Smooth muscle cell (in vitro differentiated cells): Measurements from ENCODE around the gene FAM53B. TPM values are rescaled to one million over a fixed set of nuclear protein-coding genes. Genes with fewer than 3 reads are reported as not detected.

Experiments used
- DNase-seq: peaks from one replicate; lab custom pipeline; 2025; ENCODE audit not compliant: unreplicated experiment; lab: John Stamatoyannopoulos, UW
- H2AFZ ChIP-seq: fragments of 200-600 bp; sonication (generic); 2 replicates; pipeline ENCODE4 v1.6.0; 2016; ENCODE audit warnings: antibody characterized with exemption, low read depth, mild to moderate bottlenecking
- H3F3A ChIP-seq: fragments of 200-600 bp; sonication (generic); 2 replicates; pipeline ENCODE4 v1.6.0; 2017; ENCODE audit warnings: antibody characterized with exemption, low read depth
- H3K27ac ChIP-seq: fragments of 200-600 bp; sonication (generic); 2 replicates; pipeline ENCODE4 v1.5.1; 2016; ENCODE audit warnings: low read depth, mild to moderate bottlenecking
- H3K27me3 ChIP-seq: fragments of 200-600 bp; sonication (generic); 2 replicates; pipeline ENCODE4 v1.6.1; 2016; ENCODE audit warnings: low read depth, mild to moderate bottlenecking
- H3K36me3 ChIP-seq: fragments of 200-600 bp; sonication (generic); 2 replicates; pipeline ENCODE4 v1.5.1; 2016; ENCODE audit warnings: low read depth
- H3K4me1 ChIP-seq: fragments of 200-600 bp; sonication (generic); 2 replicates; pipeline ENCODE4 v1.5.1; 2016; ENCODE audit warnings: low read depth
- H3K4me2 ChIP-seq: fragments of 200-600 bp; sonication (generic); 2 replicates; pipeline ENCODE4 v1.6.0; 2016; ENCODE audit warnings: mild to moderate bottlenecking
- H3K4me3 ChIP-seq: fragments of 200-600 bp; sonication (generic); 2 replicates; pipeline ENCODE4 v1.5.1; 2016; ENCODE audit warnings: mild to moderate bottlenecking
- H3K79me2 ChIP-seq: fragments of 200-600 bp; sonication (generic); 2 replicates; pipeline ENCODE4 v1.6.0; 2016; ENCODE audit warnings: low read depth, mild to moderate bottlenecking
- H3K9ac ChIP-seq: fragments of 200-600 bp; sonication (generic); 2 replicates; pipeline ENCODE4 v1.6.0; 2016; ENCODE audit warnings: low read depth
- H3K9me3 ChIP-seq: fragments of 200-600 bp; sonication (generic); replicated peaks from 2 replicates; pipeline ENCODE4 v1.5.1; 2016; ENCODE audit warnings: low read depth
- H4K20me1 ChIP-seq: fragments of 200-600 bp; sonication (generic); 2 replicates; pipeline ENCODE4 v1.6.0; 2016; ENCODE audit warnings: low read depth
- WGBS: methylation state at CpG from one replicate; pipeline ENCODE4 v1.1.7; 2016; ENCODE audit warnings: low lambda C conversion rate; 5-methylcytosine and 5-hydroxymethylcytosine counted together
- polyA plus RNA-seq: library from polyadenylated mRNA; unstranded; fragments of >200 nt; fragmentation: Nextera tagmentation; extraction: Ambion mirVana; gene quantifications from 2 replicates; pipeline ENCODE4 v1.2.1, GENCODE V29; 2016
- total RNA-seq: library from RNA; depleted of rRNA; stranded (reverse); fragments of >200 nt; gene quantifications from 2 replicates; pipeline ENCODE4 v1.2.3, GENCODE V29; 2014
- TF ChIP-seq, protein P1 (sequence below): fragments of 200-600 bp; sonication (generic); IDR thresholded peaks from 2 replicates; pipeline ENCODE4 v1.5.1; 2017; ENCODE audit warnings: borderline replicate concordance, mild to moderate bottlenecking, antibody characterized with exemption; ENCODE audit not compliant: insufficient read depth, poor library complexity, severe bottlenecking

FAM53B gene
- total and polyA plus RNA-seq, 2 experiments from 2014 or later: 5.5 to 6.2 TPM

- TF ChIP-seq, protein P1, sequence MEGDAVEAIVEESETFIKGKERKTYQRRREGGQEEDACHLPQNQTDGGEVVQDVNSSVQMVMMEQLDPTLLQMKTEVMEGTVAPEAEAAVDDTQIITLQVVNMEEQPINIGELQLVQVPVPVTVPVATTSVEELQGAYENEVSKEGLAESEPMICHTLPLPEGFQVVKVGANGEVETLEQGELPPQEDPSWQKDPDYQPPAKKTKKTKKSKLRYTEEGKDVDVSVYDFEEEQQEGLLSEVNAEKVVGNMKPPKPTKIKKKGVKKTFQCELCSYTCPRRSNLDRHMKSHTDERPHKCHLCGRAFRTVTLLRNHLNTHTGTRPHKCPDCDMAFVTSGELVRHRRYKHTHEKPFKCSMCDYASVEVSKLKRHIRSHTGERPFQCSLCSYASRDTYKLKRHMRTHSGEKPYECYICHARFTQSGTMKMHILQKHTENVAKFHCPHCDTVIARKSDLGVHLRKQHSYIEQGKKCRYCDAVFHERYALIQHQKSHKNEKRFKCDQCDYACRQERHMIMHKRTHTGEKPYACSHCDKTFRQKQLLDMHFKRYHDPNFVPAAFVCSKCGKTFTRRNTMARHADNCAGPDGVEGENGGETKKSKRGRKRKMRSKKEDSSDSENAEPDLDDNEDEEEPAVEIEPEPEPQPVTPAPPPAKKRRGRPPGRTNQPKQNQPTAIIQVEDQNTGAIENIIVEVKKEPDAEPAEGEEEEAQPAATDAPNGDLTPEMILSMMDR: no peak
- Histone ChIP-seq H3F3A (no peaks in the 10 kb centered on the region), H3K4me1 (no peaks in the 10 kb centered on the region), H3K4me3 (no peak overlapping the region), H3K4me2 (no peak overlapping the region), H3K9ac (no peak overlapping the region), H2AFZ (no peak overlapping the region), H3K27ac (no peak overlapping the region), H3K9me3 (no peaks in the 10 kb centered on the region), H4K20me1 (peaks cover 69% of the 10 kb centered on the region), H3K79me2 (no peaks in the 10 kb centered on the region), H3K27me3 (no peaks in the 10 kb centered on the region), H3K36me3 (no peaks in the 10 kb centered on the region)
- DNase-seq: no peak
- 98% methylated on average over 18 of the region's 18 CpGs for WGBS
Measured at GRCh38 chr10:124699471-124700292, 44.5 kb downstream of the FAM53B start.

DNA sequence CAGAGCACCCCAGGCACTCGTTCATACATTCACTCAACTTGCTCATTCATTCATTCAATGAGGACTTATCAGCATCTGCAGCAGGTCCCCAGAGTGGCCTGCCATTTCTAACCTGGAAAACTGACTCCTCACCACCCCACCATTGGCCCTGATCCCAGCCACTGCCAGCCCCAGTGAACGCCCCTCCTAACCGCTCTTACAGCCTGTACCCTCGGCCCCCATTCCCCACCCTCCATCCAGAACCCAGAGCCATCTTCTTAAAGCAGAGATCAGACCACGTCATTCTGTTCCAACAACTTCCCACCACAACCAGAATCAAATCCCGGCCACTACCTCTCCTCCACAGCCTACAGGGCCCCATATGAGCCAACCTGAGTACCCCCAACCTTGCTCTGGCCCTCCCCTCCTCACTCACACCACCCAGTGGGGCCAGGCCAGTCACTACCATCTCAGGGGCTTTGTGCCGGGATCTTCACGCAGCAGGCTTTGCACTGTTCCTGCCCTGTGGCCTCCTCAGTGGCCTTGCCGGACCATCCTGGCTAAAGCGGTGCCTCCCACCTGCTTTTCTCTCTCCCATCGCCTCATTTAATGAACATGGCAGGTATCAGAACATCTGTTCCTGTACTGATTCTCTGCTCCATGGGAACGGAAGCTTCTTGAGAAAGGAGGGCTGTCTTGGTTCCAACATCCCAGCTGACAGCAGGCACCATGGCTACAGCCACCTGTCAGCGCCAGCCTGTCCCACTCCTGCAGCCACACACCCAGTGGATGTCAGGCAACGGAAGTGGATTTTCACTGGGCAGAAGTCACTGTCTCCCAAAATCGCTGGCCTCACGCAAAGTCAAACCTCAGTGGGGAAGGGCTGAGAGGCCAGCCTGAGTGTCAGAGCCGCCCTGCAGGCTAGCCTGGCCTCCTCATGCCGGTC lies 45.4 kb downstream of the FAM53B start:
- H3K27ac ChIP-seq: no peak overlapping the region
- WGBS: 97% methylated on average over 18 of the region's 18 CpGs

DNA sequence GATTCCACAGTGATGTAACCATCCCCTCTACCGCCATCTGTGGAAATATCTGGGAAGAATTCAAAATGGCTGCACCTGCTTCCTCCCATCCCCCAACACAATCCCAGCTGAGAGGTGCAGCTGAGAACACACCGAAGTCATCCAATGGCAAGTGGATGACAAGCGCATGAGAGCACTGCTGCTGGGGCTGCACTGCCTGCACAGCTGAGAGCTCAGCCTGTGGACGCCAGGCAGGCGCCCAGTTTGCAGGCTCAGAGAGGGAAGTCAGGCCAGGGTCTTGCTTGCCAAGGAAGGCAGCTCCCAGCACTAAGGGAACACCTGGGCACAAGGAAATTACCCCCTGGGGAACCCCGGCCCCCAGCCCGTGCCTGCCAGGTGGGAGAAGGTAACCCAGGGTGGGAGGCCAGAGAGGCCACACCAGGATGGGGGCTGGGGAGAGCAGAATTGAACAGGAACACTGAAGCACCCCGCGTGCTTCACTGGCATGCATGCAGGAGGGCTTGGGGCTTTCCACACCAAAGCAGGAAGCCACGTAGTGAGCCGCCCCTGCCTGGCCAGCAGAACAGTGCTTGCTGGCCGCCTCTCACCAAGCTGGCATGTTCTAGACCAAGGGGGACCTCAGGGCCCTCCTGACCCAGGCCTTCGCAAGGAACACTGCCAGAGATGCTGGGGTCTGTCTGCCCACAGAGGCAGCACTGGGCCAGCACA lies 46.2 kb downstream of the FAM53B start:
- Histone ChIP-seq H2AFZ (no peak overlapping the region), H3K9ac (no peak overlapping the region), H3K4me2 (no peak overlapping the region), H3K4me3 (no peak overlapping the region), H3K9me3 (no peaks in the 10 kb centered on the region), H3F3A (no peaks in the 10 kb centered on the region), H3K4me1 (no peaks in the 10 kb centered on the region), H3K79me2 (no peaks in the 10 kb centered on the region), H3K27me3 (no peaks in the 10 kb centered on the region), H3K36me3 (no peaks in the 10 kb centered on the region), H3K27ac (no peak overlapping the region), H4K20me1 (peaks cover 55% of the 10 kb centered on the region)
- TF ChIP-seq, protein P1: no peak
- WGBS: 96% methylated on average over 12 of the region's 13 CpGs
- no peak for DNase-seq

More for the DNA sequence above, 45.4 kb downstream of the FAM53B start:
- peaks cover 61% of the 10 kb centered on the region for H4K20me1 ChIP-seq
- no peaks in the 10 kb centered on the region for H3K4me1 ChIP-seq
- H3K4me2 ChIP-seq: no peak overlapping the region
- no peak for DNase-seq
- H3K79me2 ChIP-seq: no peaks in the 10 kb centered on the region
- no peak overlapping the region for H3K9ac ChIP-seq
- H3K27me3 ChIP-seq: no peaks in the 10 kb centered on the region
- H3K4me3 ChIP-seq: no peak overlapping the region
- H3F3A ChIP-seq: no peaks in the 10 kb centered on the region
- no peak overlapping the region for H2AFZ ChIP-seq
- TF ChIP-seq, protein P1: no peak
- no peaks in the 10 kb centered on the region for H3K36me3 ChIP-seq
- no peaks in the 10 kb centered on the region for H3K9me3 ChIP-seq
